ENCODE data around the gene SMOC2.
"Not testable (repeated sequence)": the region's sequence is repeated elsewhere in the genome, so short reads cannot be mapped to it uniquely, and the experiment has no call there.

GRCh38 chr6:168694797-168695196, 253.8 kb downstream of the SMOC2 start:
- TF ChIP-seq POLR2AphosphoS5 (IDR thresholded peaks at IDR 0.05); CTCF (IDR thresholded peaks at IDR 0.05); POLR2A (IDR thresholded peaks at IDR 0.05); EP300 (IDR thresholded peaks at IDR 0.05; ENCODE audit: low read depth): not testable (repeated sequence)
